HCT116 (cell line): ENCODE data around the gene MFRP.

ENCODE experiments used
- CTCF ChIP-seq, 3 experiments: fragments of 200-600 bp in 1 of 3; sonication (generic) in 1 of 3; IDR thresholded peaks in 2 of 3; conservative IDR thresholded peaks in 1 of 3; 2 replicates each; pipeline ENCODE4 v1.5.1; 2012 to 2017; ENCODE audit warnings: low read depth in 2 of 3, low read length in 2 of 3, antibody characterized with exemption in 1 of 3, borderline replicate concordance in 1 of 3, control low read depth in 1 of 3, mild to moderate bottlenecking in 1 of 3, mixed read lengths in 1 of 3, mixed run types in 1 of 3, moderate library complexity in 1 of 3; ENCODE audit not compliant: insufficient read depth in 1 of 3
- POLR2AphosphoS5 ChIP-seq: IDR thresholded peaks from 2 replicates; pipeline ENCODE4 v1.6.1; 2011; ENCODE audit warnings: mild to moderate bottlenecking, low read depth, low read length, moderate library complexity

GRCh38 chr11:119344291-119345010, 2.1 kb downstream of the MFRP start:
- TF ChIP-seq CTCF (IDR thresholded peaks at IDR 0.05 in 2 of 3, conservative IDR thresholded peaks at IDR 0.05 in 1 of 3; ENCODE audit: borderline replicate concordance in 1 of 3, insufficient read depth in 1 of 3, low read depth in 2 of 3, low read length in 2 of 3) (no peak), POLR2AphosphoS5 (no peak)
